Hepatocyte (in vitro differentiated cells): ENCODE measurements around the gene CLTRN. TPM values are rescaled to one million over a fixed set of nuclear protein-coding genes. Genes with fewer than 3 reads are reported as not detected.

Source experiments
- DNase-seq: peaks from one replicate; pipeline ENCODE4 v3.0.0-alpha.2; 2016; ENCODE audit warnings: low spot score
- H2AFZ ChIP-seq: fragments of 200-600 bp; sonication (generic); 2 replicates; pipeline ENCODE4 v1.6.0; 2016; ENCODE audit warnings: antibody characterized with exemption, mild to moderate bottlenecking
- H3K27ac ChIP-seq: fragments of 200-600 bp; sonication (generic); 2 replicates; pipeline ENCODE4 v1.5.1; 2016; ENCODE audit warnings: mild to moderate bottlenecking
- H3K27me3 ChIP-seq: fragments of 200-600 bp; sonication (generic); 2 replicates; pipeline ENCODE4 v1.6.1; 2016
- H3K36me3 ChIP-seq: fragments of 200-600 bp; sonication (generic); replicated peaks from 2 replicates; pipeline ENCODE4 v1.5.1; 2016; ENCODE audit warnings: low read depth; ENCODE audit not compliant: insufficient read depth
- H3K4me1 ChIP-seq: fragments of 200-600 bp; sonication (generic); 2 replicates; pipeline ENCODE4 v1.5.1; 2016; ENCODE audit warnings: mild to moderate bottlenecking, moderate library complexity; ENCODE audit not compliant: insufficient read depth
- H3K4me2 ChIP-seq: fragments of 200-600 bp; sonication (generic); 2 replicates; pipeline ENCODE4 v1.6.0; 2016
- H3K4me3 ChIP-seq: fragments of 200-600 bp; sonication (generic); 2 replicates; pipeline ENCODE4 v1.5.1; 2016; ENCODE audit warnings: mild to moderate bottlenecking
- H3K79me2 ChIP-seq: fragments of 200-600 bp; sonication (generic); 2 replicates; pipeline ENCODE4 v1.6.0; 2017; ENCODE audit warnings: mild to moderate bottlenecking
- H3K9me2 ChIP-seq: fragments of 200-600 bp; sonication (generic); replicated peaks from 2 replicates; pipeline ENCODE4 v1.6.0; 2017; ENCODE audit warnings: mild to moderate bottlenecking; ENCODE audit not compliant: insufficient read depth
- H3K9me3 ChIP-seq: fragments of 200-600 bp; sonication (generic); 2 replicates; pipeline ENCODE4 v1.5.1; 2016; ENCODE audit warnings: low read depth, mild to moderate bottlenecking
- H4K20me1 ChIP-seq: fragments of 200-600 bp; sonication (generic); 2 replicates; pipeline ENCODE4 v1.6.0; 2016; ENCODE audit warnings: mild to moderate bottlenecking; ENCODE audit not compliant: insufficient read depth, poor library complexity, severe bottlenecking
- CTCF ChIP-seq: fragments of 200-600 bp; sonication (generic); IDR thresholded peaks from 2 replicates; pipeline ENCODE4 v1.5.1; 2016; ENCODE audit warnings: antibody characterized with exemption, mild to moderate bottlenecking; ENCODE audit not compliant: poor library complexity
- EZH2 ChIP-seq: fragments of 200-600 bp; sonication (generic); IDR thresholded peaks from 2 replicates; pipeline ENCODE4 v1.6.1; 2016; ENCODE audit warnings: antibody characterized with exemption, mild to moderate bottlenecking, borderline replicate concordance
- EZH2phosphoT487 ChIP-seq: fragments of 200-600 bp; sonication (generic); IDR thresholded peaks from one replicate; pipeline ENCODE4 v1.6.1; 2018; ENCODE audit warnings: antibody characterized with exemption, mild to moderate bottlenecking, low read depth, moderate library complexity; ENCODE audit not compliant: unreplicated experiment, severe bottlenecking
- WGBS: methylation state at CpG from one replicate; pipeline ENCODE4 v1.1.6; 2016; ENCODE audit warnings: low lambda C conversion rate; ENCODE audit errors: missing lambda C conversion rate; 5-methylcytosine and 5-hydroxymethylcytosine counted together
- polyA plus RNA-seq: library from polyadenylated mRNA; unstranded; fragments of >200 nt; fragmentation: Nextera tagmentation; extraction: Ambion mirVana; gene quantifications from 2 replicates; pipeline ENCODE4 v1.2.1, GENCODE V29; 2016
- total RNA-seq: library from RNA; depleted of rRNA; stranded (reverse); fragments of >200 nt; gene quantifications from 2 replicates; pipeline ENCODE4 v1.2.3, GENCODE V29; 2014

CLTRN gene
- total and polyA plus RNA-seq, 2 experiments from 2014 or later, result 32.6 to 37.4 TPM

GRCh38 chrX:15678339-15678738, 13.7 kb upstream of the CLTRN start:
- no peaks in the 10 kb centered on the region for H3K9me2 ChIP-seq
- no peak for DNase-seq
- no peak for TF ChIP-seq EZH2
- no peak for TF ChIP-seq EZH2phosphoT487
- no peak for TF ChIP-seq CTCF
- H3K27me3 ChIP-seq, result no peaks in the 10 kb centered on the region
- H3K79me2 ChIP-seq, result peaks cover 57% of the 10 kb centered on the region
- no peak overlapping the region for H3K27ac ChIP-seq
- no peak overlapping the region for H2AFZ ChIP-seq
- no peaks in the 10 kb centered on the region for H3K9me3 ChIP-seq
- H4K20me1 ChIP-seq, result no peaks in the 10 kb centered on the region
- 79% methylated on average over 2 of the region's 2 CpGs for WGBS
- no peak overlapping the region for H3K4me2 ChIP-seq
- H3K36me3 ChIP-seq, result no peaks in the 10 kb centered on the region
- H3K4me3 ChIP-seq, result no peak overlapping the region
- H3K4me1 ChIP-seq, result no peaks in the 10 kb centered on the region

GRCh38 chrX:15676886-15677285, 12.3 kb upstream of the CLTRN start:
- WGBS, result 85% methylated on average over 2 of the region's 2 CpGs
- Histone ChIP-seq H3K4me2 (peak overlapping the region; percentile 81), H3K27ac (no peak overlapping the region), H2AFZ (no peak overlapping the region), H3K27me3 (no peaks in the 10 kb centered on the region), H3K4me3 (peak overlapping the region; percentile 69), H3K9me2 (no peaks in the 10 kb centered on the region), H3K36me3 (no peaks in the 10 kb centered on the region), H3K79me2 (peaks cover 50% of the 10 kb centered on the region), H3K4me1 (no peaks in the 10 kb centered on the region), H4K20me1 (no peaks in the 10 kb centered on the region), H3K9me3 (no peaks in the 10 kb centered on the region)
- DNase-seq, result no peak
- no peak for TF ChIP-seq CTCF
- TF ChIP-seq EZH2phosphoT487, result no peak
- TF ChIP-seq EZH2, result no peak

GRCh38 chrX:15675490-15675921, 10.9 kb upstream of the CLTRN start:
- H3K4me3 ChIP-seq, result peak overlapping the region; percentile 69
- no peaks in the 10 kb centered on the region for H3K9me2 ChIP-seq
- WGBS, result 48% methylated on average over 38 of the region's 38 CpGs
- DNase-seq, result peak; percentile 88
- no peaks in the 10 kb centered on the region for H3K9me3 ChIP-seq
- H3K4me2 ChIP-seq, result peak overlapping the region; percentile 81
- peak overlapping the region; percentile 100 for H3K27ac ChIP-seq
- TF ChIP-seq EZH2phosphoT487 (no peak), CTCF (no peak), EZH2 (no peak)
- H2AFZ ChIP-seq, result peak overlapping the region; percentile 58
- no peaks in the 10 kb centered on the region for H3K27me3 ChIP-seq
- H3K36me3 ChIP-seq, result no peaks in the 10 kb centered on the region
- H4K20me1 ChIP-seq, result no peaks in the 10 kb centered on the region
- no peaks in the 10 kb centered on the region for H3K4me1 ChIP-seq
- H3K79me2 ChIP-seq, result peaks cover 44% of the 10 kb centered on the region
